HL-60 (cell line): Measurements from ENCODE around the gene TEX22.

ENCODE experiments used
- DNase-seq, 2 experiments: peaks; one replicate each; pipeline ENCODE4 v3.0.0-alpha.2; 2010 to 2020; ENCODE audit warnings: low read depth in 1 of 2, low spot score in 1 of 2
- H3K27ac ChIP-seq: fragments of 250-450 bp; sonication (Bioruptor Pico); replicated peaks from 2 replicates; pipeline ENCODE4 v1.5.1; 2020; ENCODE audit warnings: mild to moderate bottlenecking, moderate library complexity
- H3K27me3 ChIP-seq: fragments of 250-450 bp; sonication (Bioruptor Pico); 2 replicates; pipeline ENCODE4 v1.5.1; 2021; ENCODE audit warnings: mild to moderate bottlenecking, moderate library complexity; ENCODE audit not compliant: insufficient read depth, poor library complexity, severe bottlenecking
- H3K4me3 ChIP-seq: replicated peaks from 2 replicates; pipeline ENCODE4 v1.5.1; 2011; ENCODE audit warnings: mild to moderate bottlenecking, control low read depth, low read length; ENCODE audit not compliant: insufficient read depth
- GABPA ChIP-seq: IDR thresholded peaks from 2 replicates; pipeline ENCODE4 v1.6.1; 2012; ENCODE audit warnings: low read depth
- POLR2AphosphoS5 ChIP-seq: IDR thresholded peaks from 2 replicates; pipeline ENCODE4 v1.6.1; 2012; ENCODE audit warnings: low read depth
- SPI1 ChIP-seq: IDR thresholded peaks from 2 replicates; pipeline ENCODE4 v1.6.1; 2012; ENCODE audit warnings: low read depth, mild to moderate bottlenecking, borderline replicate concordance
- TF ChIP-seq, protein P1 (sequence below): IDR thresholded peaks from 2 replicates; pipeline ENCODE4 v1.6.1; 2012; ENCODE audit warnings: low read depth; ENCODE audit not compliant: insufficient replicate concordance
- TF ChIP-seq, protein P2 (sequence below): IDR thresholded peaks from one replicate; pipeline ENCODE4 v1.5.1; 2011; ENCODE audit warnings: low read length, control low read depth, inconsistent platforms; ENCODE audit not compliant: insufficient read depth

TEX22 gene

DNA sequence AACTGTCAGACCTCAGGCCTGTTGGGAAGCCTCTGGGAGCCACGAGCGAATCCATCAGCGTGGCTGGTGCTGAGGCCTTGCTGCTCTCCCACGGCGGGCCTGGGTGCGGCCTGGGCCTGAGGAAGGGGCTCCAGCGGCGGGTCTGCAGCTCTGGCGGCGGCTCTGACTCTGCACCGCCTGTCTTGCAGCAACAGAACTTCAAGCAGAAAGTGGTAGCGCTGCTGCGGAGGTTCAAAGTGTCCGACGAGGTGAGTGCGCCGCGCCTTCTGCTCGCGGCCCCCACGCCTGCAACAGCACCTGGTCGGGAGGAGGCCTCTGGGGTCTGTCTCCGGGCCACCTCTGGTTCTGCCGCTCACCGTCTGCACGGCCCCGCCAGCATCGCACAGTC, 28.7 kb upstream of the TEX22 start:
- Histone ChIP-seq H3K27ac (no peak overlapping the region), H3K4me3 (no peak overlapping the region), H3K27me3 (no peaks in the 10 kb centered on the region)
- TF ChIP-seq, protein P1, sequence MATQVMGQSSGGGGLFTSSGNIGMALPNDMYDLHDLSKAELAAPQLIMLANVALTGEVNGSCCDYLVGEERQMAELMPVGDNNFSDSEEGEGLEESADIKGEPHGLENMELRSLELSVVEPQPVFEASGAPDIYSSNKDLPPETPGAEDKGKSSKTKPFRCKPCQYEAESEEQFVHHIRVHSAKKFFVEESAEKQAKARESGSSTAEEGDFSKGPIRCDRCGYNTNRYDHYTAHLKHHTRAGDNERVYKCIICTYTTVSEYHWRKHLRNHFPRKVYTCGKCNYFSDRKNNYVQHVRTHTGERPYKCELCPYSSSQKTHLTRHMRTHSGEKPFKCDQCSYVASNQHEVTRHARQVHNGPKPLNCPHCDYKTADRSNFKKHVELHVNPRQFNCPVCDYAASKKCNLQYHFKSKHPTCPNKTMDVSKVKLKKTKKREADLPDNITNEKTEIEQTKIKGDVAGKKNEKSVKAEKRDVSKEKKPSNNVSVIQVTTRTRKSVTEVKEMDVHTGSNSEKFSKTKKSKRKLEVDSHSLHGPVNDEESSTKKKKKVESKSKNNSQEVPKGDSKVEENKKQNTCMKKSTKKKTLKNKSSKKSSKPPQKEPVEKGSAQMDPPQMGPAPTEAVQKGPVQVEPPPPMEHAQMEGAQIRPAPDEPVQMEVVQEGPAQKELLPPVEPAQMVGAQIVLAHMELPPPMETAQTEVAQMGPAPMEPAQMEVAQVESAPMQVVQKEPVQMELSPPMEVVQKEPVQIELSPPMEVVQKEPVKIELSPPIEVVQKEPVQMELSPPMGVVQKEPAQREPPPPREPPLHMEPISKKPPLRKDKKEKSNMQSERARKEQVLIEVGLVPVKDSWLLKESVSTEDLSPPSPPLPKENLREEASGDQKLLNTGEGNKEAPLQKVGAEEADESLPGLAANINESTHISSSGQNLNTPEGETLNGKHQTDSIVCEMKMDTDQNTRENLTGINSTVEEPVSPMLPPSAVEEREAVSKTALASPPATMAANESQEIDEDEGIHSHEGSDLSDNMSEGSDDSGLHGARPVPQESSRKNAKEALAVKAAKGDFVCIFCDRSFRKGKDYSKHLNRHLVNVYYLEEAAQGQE, result no peak
- DNase-seq, result no peak

DNA sequence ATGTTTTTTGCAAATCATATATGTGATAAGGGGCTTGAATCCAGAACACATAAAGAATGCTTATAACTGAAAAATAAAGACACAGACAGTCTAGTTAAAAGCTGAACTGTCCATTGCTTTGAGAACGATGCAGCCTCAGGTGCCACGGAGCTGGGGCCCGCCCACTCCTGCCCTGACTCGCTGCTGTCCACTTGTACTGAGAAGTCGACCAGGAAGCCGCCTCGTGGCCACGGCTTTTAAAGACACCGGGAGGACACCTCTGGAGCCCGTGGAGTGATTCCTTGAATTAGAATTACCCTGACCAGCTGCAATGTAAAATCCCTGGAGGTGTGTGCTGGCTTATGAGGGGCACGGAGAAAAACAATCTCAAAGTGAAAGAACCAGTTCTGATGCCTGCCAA, 23.9 kb upstream of the TEX22 start:
- Histone ChIP-seq H3K4me3 (no peak overlapping the region), H3K27ac (no peak overlapping the region), H3K27me3 (no peaks in the 10 kb centered on the region)
- TF ChIP-seq, protein P2, sequence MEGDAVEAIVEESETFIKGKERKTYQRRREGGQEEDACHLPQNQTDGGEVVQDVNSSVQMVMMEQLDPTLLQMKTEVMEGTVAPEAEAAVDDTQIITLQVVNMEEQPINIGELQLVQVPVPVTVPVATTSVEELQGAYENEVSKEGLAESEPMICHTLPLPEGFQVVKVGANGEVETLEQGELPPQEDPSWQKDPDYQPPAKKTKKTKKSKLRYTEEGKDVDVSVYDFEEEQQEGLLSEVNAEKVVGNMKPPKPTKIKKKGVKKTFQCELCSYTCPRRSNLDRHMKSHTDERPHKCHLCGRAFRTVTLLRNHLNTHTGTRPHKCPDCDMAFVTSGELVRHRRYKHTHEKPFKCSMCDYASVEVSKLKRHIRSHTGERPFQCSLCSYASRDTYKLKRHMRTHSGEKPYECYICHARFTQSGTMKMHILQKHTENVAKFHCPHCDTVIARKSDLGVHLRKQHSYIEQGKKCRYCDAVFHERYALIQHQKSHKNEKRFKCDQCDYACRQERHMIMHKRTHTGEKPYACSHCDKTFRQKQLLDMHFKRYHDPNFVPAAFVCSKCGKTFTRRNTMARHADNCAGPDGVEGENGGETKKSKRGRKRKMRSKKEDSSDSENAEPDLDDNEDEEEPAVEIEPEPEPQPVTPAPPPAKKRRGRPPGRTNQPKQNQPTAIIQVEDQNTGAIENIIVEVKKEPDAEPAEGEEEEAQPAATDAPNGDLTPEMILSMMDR, result no peak
- no peak for TF ChIP-seq SPI1
- no peak for TF ChIP-seq GABPA
- DNase-seq, result no peak

DNA sequence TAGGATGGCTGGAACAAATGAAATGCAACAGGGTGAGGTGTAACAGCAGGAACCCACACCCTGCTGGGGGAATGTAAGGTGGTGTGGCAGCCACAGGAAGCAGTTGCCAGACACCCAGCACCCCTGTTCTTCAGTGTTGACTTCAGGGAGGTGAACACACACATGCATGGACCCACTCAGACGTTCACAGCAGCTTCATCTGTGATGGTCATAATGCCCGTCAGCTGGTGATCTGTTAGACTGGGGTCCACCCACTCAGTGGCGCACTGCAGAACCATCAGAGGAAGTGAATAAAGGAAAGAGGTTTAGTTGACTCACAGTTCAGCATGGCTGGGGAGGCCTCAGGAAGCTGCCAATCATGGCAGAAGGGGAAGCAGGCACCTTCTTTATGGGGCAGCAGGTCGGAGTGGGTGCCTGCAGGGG, 22.7 kb upstream of the TEX22 start:
- no peak overlapping the region for H3K4me3 ChIP-seq
- no peak overlapping the region for H3K27ac ChIP-seq
- DNase-seq, result peak; percentile 40 to 55
- H3K27me3 ChIP-seq, result no peaks in the 10 kb centered on the region
- no peak for TF ChIP-seq POLR2AphosphoS5
- peak; percentile 43; the same call in 1 of the 2 replicates for TF ChIP-seq SPI1
- TF ChIP-seq, protein P2, result no peak
- TF ChIP-seq, protein P1, result no peak

DNA sequence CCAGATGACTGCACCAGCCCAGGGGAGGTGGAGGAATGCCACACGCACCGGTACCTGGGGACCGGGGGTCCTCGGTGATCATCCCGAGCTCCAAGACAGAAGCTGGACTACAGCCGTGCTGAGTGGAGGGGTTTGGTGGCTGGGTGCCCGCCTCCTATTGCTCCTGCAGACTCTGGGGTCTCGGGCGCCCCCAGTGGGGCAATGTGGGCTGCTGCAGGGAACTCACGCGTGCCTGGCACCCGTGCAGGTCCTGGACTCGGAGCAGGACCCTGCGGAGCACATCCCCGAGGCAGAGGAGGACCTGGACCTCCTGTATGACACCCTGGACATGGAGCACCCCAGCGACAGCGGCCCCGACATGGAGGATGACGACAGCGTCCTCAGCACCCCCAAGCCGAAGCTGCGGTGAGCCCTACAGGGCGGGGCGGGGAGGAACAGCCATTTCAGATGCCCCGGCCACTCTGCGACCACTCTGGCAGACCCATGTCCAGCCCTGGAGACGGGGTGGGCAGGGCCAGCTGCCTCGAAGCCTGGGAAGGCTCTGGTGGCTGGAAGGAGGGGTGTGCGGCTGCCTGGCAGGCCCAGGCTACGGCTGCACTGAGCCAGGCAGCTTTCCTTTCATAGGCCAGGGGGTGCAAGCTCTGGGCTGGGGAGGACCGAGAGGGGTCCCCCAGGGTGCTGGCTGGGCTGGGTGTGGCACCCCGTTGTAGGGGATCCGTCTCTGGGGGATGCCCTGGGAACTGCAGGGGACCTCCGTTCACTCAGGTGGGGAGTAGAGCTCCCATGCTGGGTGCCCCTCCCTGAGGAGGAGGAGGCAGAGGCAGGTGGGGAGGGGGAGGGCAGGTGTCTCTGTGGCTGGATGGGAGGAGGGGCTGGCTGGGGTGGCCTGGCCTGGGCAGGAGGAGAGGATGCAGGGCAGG, 21.6 kb upstream of the TEX22 start:
- H3K27ac ChIP-seq, result no peak overlapping the region
- no peak for DNase-seq
- H3K27me3 ChIP-seq, result no peaks in the 10 kb centered on the region
- no peak overlapping the region for H3K4me3 ChIP-seq
- TF ChIP-seq, protein P1, result no peak
- TF ChIP-seq, protein P2, result no peak
- TF ChIP-seq POLR2AphosphoS5 (no peak), SPI1 (no peak), GABPA (no peak)
